Measurements from ENCODE around the gene CHMP2B. TPM values are rescaled to one million over a fixed set of nuclear protein-coding genes. Genes with fewer than 3 reads are reported as not detected.

The CHMP2B gene
- total and polyA plus RNA-seq, 9 of the 15 experiments (the other 6 are each of a cell fraction or from before 2014, with no cell fraction given): 7.4 to 17.7 (median 10.6) TPM

GRCh38 chr3:87227104-87227834, at the start of gene CHMP2B (continued):
- TF ChIP-seq POLR2G (IDR thresholded peaks at IDR 0.05; ENCODE audit: low read depth, low read length): peak; percentile 87
- TF ChIP-seq ZNF778 (CRISPR knock-in tag; IDR thresholded peaks at IDR 0.05): no peak
- 0 out of 2 replicates have a peak, but pooled peaks have one; percentile 14 for TF ChIP-seq MBD2 (IDR thresholded peaks at IDR 0.05; ENCODE audit: borderline replicate concordance, low read depth)
- peak in 1 of 2 experiments; percentile 19; a peak in 1 of 4 replicates for TF ChIP-seq SRF (CRISPR knock-in tag; IDR thresholded peaks at IDR 0.05)
- TF ChIP-seq KDM2B (CRISPR knock-in tag; IDR thresholded peaks at IDR 0.05): no peak
- TF ChIP-seq GTF2E2 (tag; IDR thresholded peaks at IDR 0.05): 0 out of 2 replicates have a peak, but pooled peaks have one; percentile 33
- no peak for TF ChIP-seq CUX1 (CRISPR knock-in tag; IDR thresholded peaks at IDR 0.05)
- TF ChIP-seq NRF1 (conservative IDR thresholded peaks at IDR 0.05 in 1 of 2, IDR thresholded peaks at IDR 0.05 in 1 of 2): peak; percentile 94 to 95
- TF ChIP-seq PKNOX1 (IDR thresholded peaks at IDR 0.05): peak; percentile 57; the same call in 1 of the 2 replicates
- no peak for TF ChIP-seq GTF3C2 (IDR thresholded peaks at IDR 0.05; ENCODE audit: borderline replicate concordance, extremely low read depth, insufficient read length)
- no peak for TF ChIP-seq PYGO2 (tag; IDR thresholded peaks at IDR 0.05)
- TF ChIP-seq ETV6 (IDR thresholded peaks at IDR 0.05; ENCODE audit: borderline replicate concordance in 1 of 2, low read depth in 2 of 2, low read length in 1 of 2): no peak
- no peak for TF ChIP-seq ETV6 (CRISPR knock-in tag; IDR thresholded peaks at IDR 0.05; ENCODE audit: borderline replicate concordance)
- no peak for TF ChIP-seq MBD1 (CRISPR knock-in tag; IDR thresholded peaks at IDR 0.05)
- no peak for TF ChIP-seq RBM17 (IDR thresholded peaks at IDR 0.05; ENCODE audit: borderline replicate concordance, low read depth, low read length)
- TF ChIP-seq EP400 (IDR thresholded peaks at IDR 0.05): no peak; the same call in 1 of the 2 replicates

All from K562 (cell line).